Measurements from ENCODE around the gene IL17B. TPM values are rescaled to one million over a fixed set of nuclear protein-coding genes. Genes with fewer than 3 reads are reported as not detected.
A peak's percentile ranks its signal among the peaks of the same experiment; 100 is the strongest.

The IL17B gene
- total and polyA plus RNA-seq, 7 donors, result 0.08 to 0.58 (median 0.42) TPM; not detected in 4

DNA sequence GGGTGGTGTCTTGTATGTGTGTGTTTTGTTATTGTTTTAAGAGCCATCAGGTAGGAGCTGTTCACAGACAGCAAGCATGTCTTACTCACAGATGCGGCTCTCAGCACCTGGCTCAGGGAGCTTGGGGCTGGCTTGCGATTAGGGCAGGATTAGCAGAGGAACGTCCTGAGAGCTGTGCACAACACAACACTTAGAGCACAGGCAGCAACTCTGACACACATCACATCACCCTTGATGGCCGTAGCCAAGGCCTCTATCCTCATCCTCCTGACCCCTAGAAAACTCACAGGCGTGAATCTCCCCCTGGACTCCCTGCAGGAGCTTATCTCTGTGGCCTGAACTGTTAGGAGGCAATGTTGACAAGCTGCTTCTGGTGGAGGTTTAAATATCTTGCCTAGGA is 7.1 kb upstream of the IL17B start:
- DNase-seq, result no peak

DNA sequence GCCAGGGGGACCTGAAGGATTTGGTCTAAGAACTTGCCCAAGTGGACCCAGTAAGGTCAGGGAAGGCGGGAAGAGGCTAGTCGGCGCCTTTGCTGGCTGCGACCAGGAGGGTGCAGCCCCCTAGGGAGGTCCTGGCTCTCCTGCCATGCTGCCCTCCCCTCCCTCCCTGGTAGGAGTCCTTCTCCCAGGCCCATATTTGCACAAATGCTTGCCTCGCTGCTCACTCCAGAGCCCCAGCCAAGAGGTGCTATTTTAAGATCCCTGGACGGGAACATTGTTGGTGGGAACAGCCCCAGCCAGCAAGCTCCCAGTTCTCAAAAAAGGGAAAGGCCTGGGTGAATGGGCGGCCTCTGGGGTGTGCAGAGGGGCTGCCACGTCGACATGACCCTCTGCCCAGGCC is 4.3 kb upstream of the IL17B start:
- Histone ChIP-seq H3K4me3 (peak overlapping the region; percentile 11), H3K27ac (peak overlapping the region; percentile 76), H3K36me3 (ENCODE audit: insufficient read depth in 1 of 2, low read depth in 1 of 2) (no peaks in the 10 kb centered on the region), H3K9me3 (no peaks in the 10 kb centered on the region), H3K27me3 (ENCODE audit: insufficient read depth in 3 of 3, low read length in 2 of 3) (no peaks in the 10 kb centered on the region), H3K4me1 (peaks cover 33% of the 10 kb centered on the region)
- DNase-seq (no peak), ATAC-seq (peak; percentile 64 to 84 (median 74))
- 26 to 54% (median 44%) methylated on average over 9 of the region's 9 CpGs for WGBS, 3 donors
- intact Hi-C loops (cut with DNase I), result loop anchor here (2.0 to 5.0 kb wide), 3 partner anchors 51 to 183 kb away; no protein-coding TSS in a partner anchor
- TF ChIP-seq, protein P1, sequence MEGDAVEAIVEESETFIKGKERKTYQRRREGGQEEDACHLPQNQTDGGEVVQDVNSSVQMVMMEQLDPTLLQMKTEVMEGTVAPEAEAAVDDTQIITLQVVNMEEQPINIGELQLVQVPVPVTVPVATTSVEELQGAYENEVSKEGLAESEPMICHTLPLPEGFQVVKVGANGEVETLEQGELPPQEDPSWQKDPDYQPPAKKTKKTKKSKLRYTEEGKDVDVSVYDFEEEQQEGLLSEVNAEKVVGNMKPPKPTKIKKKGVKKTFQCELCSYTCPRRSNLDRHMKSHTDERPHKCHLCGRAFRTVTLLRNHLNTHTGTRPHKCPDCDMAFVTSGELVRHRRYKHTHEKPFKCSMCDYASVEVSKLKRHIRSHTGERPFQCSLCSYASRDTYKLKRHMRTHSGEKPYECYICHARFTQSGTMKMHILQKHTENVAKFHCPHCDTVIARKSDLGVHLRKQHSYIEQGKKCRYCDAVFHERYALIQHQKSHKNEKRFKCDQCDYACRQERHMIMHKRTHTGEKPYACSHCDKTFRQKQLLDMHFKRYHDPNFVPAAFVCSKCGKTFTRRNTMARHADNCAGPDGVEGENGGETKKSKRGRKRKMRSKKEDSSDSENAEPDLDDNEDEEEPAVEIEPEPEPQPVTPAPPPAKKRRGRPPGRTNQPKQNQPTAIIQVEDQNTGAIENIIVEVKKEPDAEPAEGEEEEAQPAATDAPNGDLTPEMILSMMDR (IDR thresholded peaks at IDR 0.05), result no peak

More for the DNA sequence above, 7.1 kb upstream of the IL17B start:
- Histone ChIP-seq H3K36me3 (ENCODE audit: insufficient read depth in 1 of 2, low read depth in 1 of 2) (no peaks in the 10 kb centered on the region), H3K4me1 (peaks cover 38% of the 10 kb centered on the region), H3K27ac (peak overlapping the region; percentile 63), H3K4me3 (no peak overlapping the region), H3K9me3 (no peaks in the 10 kb centered on the region), H3K27me3 (ENCODE audit: insufficient read depth in 3 of 3, low read length in 2 of 3) (peaks cover 0 to 1% (median 0%) of the 10 kb centered on the region in 3 donors)
- intact Hi-C loops (cut with DNase I), result no loop called here
- TF ChIP-seq, protein P1 (IDR thresholded peaks at IDR 0.05), result no peak
- ATAC-seq, result peak in 1 of 4 donors; percentile 32
- WGBS, 3 donors, result 46 to 59% (median 50%) methylated on average over 5 of the region's 5 CpGs

DNA sequence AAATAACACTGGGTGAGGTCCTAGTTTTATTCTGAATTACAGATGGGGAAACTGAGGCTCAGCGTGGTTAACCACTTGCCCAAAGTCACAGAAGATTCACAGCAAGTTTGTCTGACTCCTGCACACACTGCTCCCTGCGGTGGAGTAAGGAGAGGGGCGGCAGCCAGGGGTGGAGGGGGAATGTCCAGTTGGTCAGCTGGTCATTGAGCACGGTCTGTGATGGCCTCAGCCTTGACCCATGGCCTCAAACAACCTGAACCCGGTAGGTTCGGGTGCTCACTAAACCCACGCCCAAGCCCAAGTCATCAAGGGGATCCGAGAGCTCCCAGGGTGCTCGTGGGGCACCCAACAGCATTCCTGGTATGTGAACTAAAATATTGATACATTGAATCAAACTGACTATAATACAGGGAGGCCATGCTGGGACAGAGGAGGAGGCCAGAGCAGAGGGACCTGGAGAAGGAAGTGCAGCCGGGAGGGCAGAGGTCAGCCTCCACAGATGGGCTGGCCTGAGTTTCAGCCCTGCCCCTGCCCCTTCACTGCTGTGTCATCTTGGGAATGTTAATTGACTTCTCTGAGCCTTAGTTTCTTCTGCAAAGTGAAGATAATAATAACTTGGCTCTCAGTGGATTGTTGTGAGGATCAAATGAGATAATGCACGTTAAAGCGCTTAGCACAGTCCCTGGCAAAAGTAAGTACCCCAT is 3.6 kb upstream of the IL17B start:
- Histone ChIP-seq H3K4me1 (peaks cover 29% of the 10 kb centered on the region), H3K27ac (peak overlapping the region; percentile 76), H3K36me3 (ENCODE audit: insufficient read depth in 1 of 2, low read depth in 1 of 2) (no peaks in the 10 kb centered on the region), H3K27me3 (ENCODE audit: insufficient read depth in 3 of 3, low read length in 2 of 3) (no peaks in the 10 kb centered on the region), H3K9me3 (no peaks in the 10 kb centered on the region), H3K4me3 (peak overlapping the region; percentile 2)
- ATAC-seq (peak in 2 of 4 donors; percentile 35 to 37), DNase-seq (no peak)
- TF ChIP-seq, protein P1 (IDR thresholded peaks at IDR 0.05), result no peak
- intact Hi-C loops (cut with DNase I), result loop anchor here (1.0 to 5.0 kb wide), 4 partner anchors 51 to 184 kb away; no protein-coding TSS in a partner anchor
- WGBS, 3 donors, result 64 to 69% (median 67%) methylated on average over 12 of the region's 12 CpGs

DNA sequence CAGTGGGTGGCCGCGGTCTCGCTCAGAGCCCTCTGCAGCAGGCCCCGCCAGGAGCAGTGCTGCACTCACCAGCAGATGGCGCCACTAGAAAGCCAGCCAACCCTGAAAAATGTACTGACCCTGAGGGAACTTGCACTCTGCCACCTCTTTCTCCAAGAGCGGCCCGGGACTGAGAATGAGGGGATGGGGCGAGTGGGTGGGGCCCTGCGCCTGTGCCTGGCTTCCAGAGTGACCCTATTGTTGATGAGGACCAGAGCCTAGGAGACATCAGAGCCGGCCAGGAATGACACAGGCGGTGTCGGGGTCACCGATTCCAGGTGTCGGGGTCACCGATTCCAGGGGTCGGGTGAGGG is 2.9 kb upstream of the IL17B start:
- H3K27ac ChIP-seq, result peak overlapping the region; percentile 76
- WGBS, 3 donors, result 32 to 36% (median 32%) methylated on average over 14 to 16 of the region's 16 CpGs
- peak; percentile 85 to 91 (median 87) for ATAC-seq
- peak; percentile 77 to 89 for DNase-seq
- H3K9me3 ChIP-seq, result no peaks in the 10 kb centered on the region
- H3K4me1 ChIP-seq, result peaks cover 22% of the 10 kb centered on the region
- H3K4me3 ChIP-seq, result peak overlapping the region; percentile 16
- intact Hi-C loops (cut with DNase I), result loop anchor here (1.0 to 5.0 kb wide), 4 partner anchors 51 to 185 kb away; no protein-coding TSS in a partner anchor
- TF ChIP-seq, protein P1 (IDR thresholded peaks at IDR 0.05), result peak; percentile 93
- H3K27me3 ChIP-seq (ENCODE audit: insufficient read depth in 3 of 3, low read length in 2 of 3), result no peaks in the 10 kb centered on the region
- H3K36me3 ChIP-seq (ENCODE audit: insufficient read depth in 1 of 2, low read depth in 1 of 2), result no peaks in the 10 kb centered on the region

All from psoas muscle (tissue), 8 donors.